Measurements from ENCODE around the gene SMTN.

The SMTN gene

GRCh38 chr22:31121403-31121802 lies 40.3 kb downstream of the SMTN start:
- H3K4me3 ChIP-seq (replicated peaks; ENCODE audit: low read depth, low read length): no peak overlapping the region
- TF ChIP-seq, protein P1, sequence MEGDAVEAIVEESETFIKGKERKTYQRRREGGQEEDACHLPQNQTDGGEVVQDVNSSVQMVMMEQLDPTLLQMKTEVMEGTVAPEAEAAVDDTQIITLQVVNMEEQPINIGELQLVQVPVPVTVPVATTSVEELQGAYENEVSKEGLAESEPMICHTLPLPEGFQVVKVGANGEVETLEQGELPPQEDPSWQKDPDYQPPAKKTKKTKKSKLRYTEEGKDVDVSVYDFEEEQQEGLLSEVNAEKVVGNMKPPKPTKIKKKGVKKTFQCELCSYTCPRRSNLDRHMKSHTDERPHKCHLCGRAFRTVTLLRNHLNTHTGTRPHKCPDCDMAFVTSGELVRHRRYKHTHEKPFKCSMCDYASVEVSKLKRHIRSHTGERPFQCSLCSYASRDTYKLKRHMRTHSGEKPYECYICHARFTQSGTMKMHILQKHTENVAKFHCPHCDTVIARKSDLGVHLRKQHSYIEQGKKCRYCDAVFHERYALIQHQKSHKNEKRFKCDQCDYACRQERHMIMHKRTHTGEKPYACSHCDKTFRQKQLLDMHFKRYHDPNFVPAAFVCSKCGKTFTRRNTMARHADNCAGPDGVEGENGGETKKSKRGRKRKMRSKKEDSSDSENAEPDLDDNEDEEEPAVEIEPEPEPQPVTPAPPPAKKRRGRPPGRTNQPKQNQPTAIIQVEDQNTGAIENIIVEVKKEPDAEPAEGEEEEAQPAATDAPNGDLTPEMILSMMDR (IDR thresholded peaks at IDR 0.05; ENCODE audit: low read depth, low read length, missing control alignments): no peak
- no peak for DNase-seq (ENCODE audit: extremely low read depth, low read depth)

- no peak for DNase-seq (ENCODE audit: extremely low read depth, low read depth)
- TF ChIP-seq, protein P1 (IDR thresholded peaks at IDR 0.05; ENCODE audit: low read depth, low read length, missing control alignments): no peak
- H3K4me3 ChIP-seq (replicated peaks; ENCODE audit: low read depth, low read length): no peak overlapping the region
Measured at GRCh38 chr22:31122196-31122531, 41.0 kb downstream of the SMTN start.

DNA sequence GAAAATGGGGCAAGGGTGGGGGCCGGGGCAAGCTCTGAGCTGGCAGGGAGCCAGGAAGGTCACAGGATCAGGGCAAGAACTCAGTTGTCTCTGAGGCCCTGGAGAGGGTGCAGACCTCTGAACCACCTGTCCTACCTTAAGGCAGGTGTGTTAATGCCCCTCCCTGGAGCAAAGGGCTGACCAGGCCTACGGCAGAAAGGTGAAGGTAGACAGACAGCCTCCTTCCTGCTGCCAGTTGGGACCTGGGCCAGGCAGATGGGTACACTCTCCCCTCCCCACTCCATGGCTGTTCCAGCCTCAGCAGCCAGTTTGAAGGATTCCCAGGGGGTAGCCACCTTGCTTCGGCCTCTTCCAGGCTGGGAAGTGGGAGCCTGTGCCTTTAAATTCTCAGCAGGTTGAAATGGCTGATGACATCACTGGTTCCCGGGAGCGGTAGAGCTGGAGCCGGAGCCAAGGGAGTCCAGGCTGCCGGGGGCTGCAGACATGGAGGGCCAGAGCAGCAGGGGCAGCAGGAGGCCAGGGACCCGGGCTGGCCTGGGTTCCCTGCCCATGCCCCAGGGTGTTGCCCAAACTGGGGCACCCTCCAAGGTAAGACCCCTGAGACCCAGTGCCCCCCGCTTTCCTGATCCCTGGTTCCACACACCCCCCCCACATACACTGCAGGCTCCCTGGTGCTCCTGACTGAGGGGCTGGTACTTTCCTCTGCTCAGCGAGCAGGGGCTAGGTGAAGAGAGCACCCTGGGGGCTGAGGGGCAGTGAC lies 41.6 kb downstream of the SMTN start, which contains the start of gene INPP5J:
Gene INPP5J, plus strand, starts transcription at position 435 of the 760 bp plus-strand sequence. Its CDS starts 49 bp downstream, at position 484.
- peak within 1 kb of the TSS; percentile 46 for H3K4me3 ChIP-seq (replicated peaks; ENCODE audit: low read depth, low read length)
- DNase-seq (ENCODE audit: extremely low read depth, low read depth): no peak
- TF ChIP-seq, protein P1 (IDR thresholded peaks at IDR 0.05; ENCODE audit: low read depth, low read length, missing control alignments): no peak

DNA sequence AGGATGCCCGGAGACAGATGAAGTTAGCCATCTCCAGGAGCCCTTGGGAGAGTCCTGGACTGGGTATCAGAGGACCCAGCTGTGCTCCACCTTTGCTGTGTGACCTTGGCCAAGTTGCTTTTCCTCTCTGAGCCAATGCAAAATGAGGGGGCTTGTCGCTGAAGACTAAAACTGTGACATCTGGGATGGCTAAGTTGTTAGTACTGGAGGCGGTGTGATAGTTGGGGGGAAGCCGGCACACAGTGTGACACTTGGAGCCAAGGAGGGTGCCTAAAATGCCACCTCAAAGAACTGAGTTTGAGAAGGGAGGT lies 42.1 kb downstream of the SMTN start:
- TF ChIP-seq, protein P1 (IDR thresholded peaks at IDR 0.05; ENCODE audit: low read depth, low read length, missing control alignments): no peak
- H3K4me3 ChIP-seq (replicated peaks; ENCODE audit: low read depth, low read length): peak overlapping the region; percentile 46
- no peak for DNase-seq (ENCODE audit: extremely low read depth, low read depth)

- H3K4me3 ChIP-seq (replicated peaks; ENCODE audit: low read depth, low read length): no peak overlapping the region
- TF ChIP-seq, protein P1 (IDR thresholded peaks at IDR 0.05; ENCODE audit: low read depth, low read length, missing control alignments): no peak
- DNase-seq (ENCODE audit: extremely low read depth, low read depth): no peak
Measured at GRCh38 chr22:31124290-31124689, 43.2 kb downstream of the SMTN start.

DNA sequence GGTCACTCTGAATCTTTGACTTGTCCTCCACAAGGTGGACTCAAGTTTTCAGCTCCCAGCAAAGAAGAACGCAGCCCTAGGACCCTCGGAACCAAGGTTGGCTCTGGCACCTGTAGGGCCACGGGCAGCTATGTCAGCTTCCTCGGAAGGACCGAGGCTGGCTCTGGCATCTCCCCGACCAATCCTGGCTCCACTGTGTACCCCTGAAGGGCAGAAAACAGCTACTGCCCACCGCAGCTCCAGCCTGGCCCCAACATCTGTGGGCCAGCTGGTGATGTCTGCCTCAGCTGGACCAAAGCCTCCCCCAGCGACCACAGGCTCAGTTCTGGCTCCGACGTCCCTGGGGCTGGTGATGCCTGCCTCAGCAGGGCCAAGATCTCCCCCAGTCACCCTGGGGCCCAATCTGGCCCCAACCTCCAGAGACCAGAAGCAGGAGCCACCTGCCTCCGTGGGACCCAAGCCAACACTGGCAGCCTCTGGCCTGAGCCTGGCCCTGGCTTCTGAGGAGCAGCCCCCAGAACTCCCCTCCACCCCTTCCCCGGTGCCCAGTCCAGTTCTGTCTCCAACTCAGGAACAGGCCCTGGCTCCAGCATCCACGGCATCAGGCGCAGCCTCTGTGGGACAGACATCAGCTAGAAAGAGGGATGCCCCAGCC lies 43.8 kb downstream of the SMTN start:
- DNase-seq (ENCODE audit: extremely low read depth, low read depth): no peak
- H3K4me3 ChIP-seq (replicated peaks; ENCODE audit: low read depth, low read length): no peak overlapping the region
- TF ChIP-seq, protein P1 (IDR thresholded peaks at IDR 0.05; ENCODE audit: low read depth, low read length, missing control alignments): no peak
